Hematopoietic multipotent progenitor cell (in vitro differentiated cells): ENCODE measurements around the gene USP4. TPM values are rescaled to one million over a fixed set of nuclear protein-coding genes. Genes with fewer than 3 reads are reported as not detected.
"Not testable (repeated sequence)": the region's sequence is repeated elsewhere in the genome, so short reads cannot be mapped to it uniquely, and the experiment has no call there.

Experiments
- DNase-seq, 3 donors: peaks; one replicate each; pipeline ENCODE4 v3.0.0-alpha.2; 2011 to 2015; ENCODE audit warnings: low read depth in 2 of 3, low spot score in 2 of 3
- total RNA-seq: library from RNA; depleted of rRNA; stranded (reverse); fragments of >200 nt; gene quantifications from one replicate; pipeline ENCODE4 v1.2.3, GENCODE V29; 2012

The USP4 gene
- total RNA-seq, 1 donor = 36.1 TPM

- DNase-seq = no peak
Measured at GRCh38 chr3:49352890-49353421, 13.1 kb upstream of the USP4 start.

GRCh38 chr3:49352281-49352680 is 12.4 kb upstream of the USP4 start:
- DNase-seq = no peak

- peak in 1 of 3 donors; percentile 60 for DNase-seq
Measured at GRCh38 chr3:49351521-49352011, 11.7 kb upstream of the USP4 start.

- peak in 1 of 3 donors; percentile 52 for DNase-seq
Measured at GRCh38 chr3:49349348-49350114, 9.7 kb upstream of the USP4 start.

GRCh38 chr3:49348361-49348760 is 8.5 kb upstream of the USP4 start:
- not testable (repeated sequence) for DNase-seq

GRCh38 chr3:49346797-49347251 is 7.0 kb upstream of the USP4 start:
- DNase-seq = no peak

GRCh38 chr3:49343163-49343562 is 3.3 kb upstream of the USP4 start:
- DNase-seq = peak in 1 of 3 donors; percentile 43

- no peak for DNase-seq
Measured at GRCh38 chr3:49341996-49342395, 2.1 kb upstream of the USP4 start.

- DNase-seq = no peak
Measured at GRCh38 chr3:49339581-49339940, 292 bp downstream of the USP4 start.

- no peak for DNase-seq
Measured at GRCh38 chr3:49333916-49334633, 5.8 kb downstream of the USP4 start.

GRCh38 chr3:49333091-49333490 is 6.8 kb downstream of the USP4 start:
- no peak for DNase-seq

- DNase-seq = no peak
Measured at GRCh38 chr3:49329186-49329585, 10.7 kb downstream of the USP4 start.

GRCh38 chr3:49328350-49328749 is 11.5 kb downstream of the USP4 start:
- not testable (repeated sequence) for DNase-seq

- DNase-seq = peak in 1 of 3 donors; percentile 29
Measured at GRCh38 chr3:49327485-49327884, 12.4 kb downstream of the USP4 start.

- no peak for DNase-seq
Measured at GRCh38 chr3:49324768-49325167, 15.1 kb downstream of the USP4 start.

GRCh38 chr3:49316696-49317457 is 23.0 kb downstream of the USP4 start:
- DNase-seq = no peak

GRCh38 chr3:49313896-49314688 is 25.8 kb downstream of the USP4 start:
- DNase-seq = no peak

GRCh38 chr3:49311283-49311682 is 28.6 kb downstream of the USP4 start:
- DNase-seq = no peak

- DNase-seq = no peak
Measured at GRCh38 chr3:49310677-49311076, 29.2 kb downstream of the USP4 start.

- no peak for DNase-seq
Measured at GRCh38 chr3:49305608-49306007, 34.2 kb downstream of the USP4 start.
